ENCODE results near the gene CYP4F22.

GRCh38 chr19:15529774-15530372, 21.5 kb downstream of the CYP4F22 start:
- TF ChIP-seq POLR2A (IDR thresholded peaks at IDR 0.05) (no peak), CTCF (IDR thresholded peaks at IDR 0.05) (no peak), POLR2AphosphoS5 (IDR thresholded peaks at IDR 0.05) (no peak)

Measured in prostate gland (tissue), 2 donors.